Measurements from ENCODE around the gene MCM9.

- no peak for TF ChIP-seq POLR2A (IDR thresholded peaks at IDR 0.05)
- TF ChIP-seq CTCF (IDR thresholded peaks at IDR 0.05) = no peak
Measured at GRCh38 chr6:118892355-118892991, 42.5 kb downstream of the MCM9 start.

Measured in right lobe of liver (tissue), 4 donors.